HCT116 (cell line): ENCODE measurements around the gene ITIH1.

Experiments used
- EZH2phosphoT487 ChIP-seq: fragments of 200-600 bp; IDR thresholded peaks from 2 replicates; pipeline ENCODE4 v1.6.1; 2018; ENCODE audit warnings: antibody characterized with exemption, borderline replicate concordance
- SRF ChIP-seq: IDR thresholded peaks from 2 replicates; pipeline ENCODE4 v1.6.1; 2012; ENCODE audit warnings: low read depth
- TF ChIP-seq, protein P1 (sequence below), 3 experiments: fragments of 200-600 bp in 1 of 3; sonication (generic) in 1 of 3; IDR thresholded peaks in 2 of 3; conservative IDR thresholded peaks in 1 of 3; 2 replicates each; pipeline ENCODE4 v1.5.1; 2012 to 2017; ENCODE audit warnings: low read depth in 2 of 3, low read length in 2 of 3, antibody characterized with exemption in 1 of 3, borderline replicate concordance in 1 of 3, control low read depth in 1 of 3, mild to moderate bottlenecking in 1 of 3, mixed read lengths in 1 of 3, mixed run types in 1 of 3, moderate library complexity in 1 of 3; ENCODE audit not compliant: insufficient read depth in 1 of 3

DNA sequence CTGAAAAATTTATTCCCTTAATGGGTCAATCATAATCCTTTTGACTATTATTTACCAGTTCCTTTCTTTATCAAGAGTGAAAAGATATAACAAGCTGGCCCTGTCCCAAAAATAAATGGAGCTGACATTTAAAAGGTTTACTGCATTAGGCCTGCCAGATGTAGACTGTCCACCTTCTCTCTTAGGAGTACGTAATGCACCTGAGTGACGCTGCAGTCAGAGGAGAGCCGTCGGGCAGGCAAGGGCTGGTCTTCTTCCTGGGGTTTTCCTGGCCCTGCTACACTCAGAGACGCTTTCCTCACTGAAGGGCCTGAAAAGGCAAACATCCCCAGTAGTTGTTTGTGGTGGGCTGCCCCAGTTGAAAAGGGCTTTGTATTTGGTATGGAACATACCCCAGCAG, 34.2 kb upstream of the ITIH1 start:
- TF ChIP-seq, protein P1, sequence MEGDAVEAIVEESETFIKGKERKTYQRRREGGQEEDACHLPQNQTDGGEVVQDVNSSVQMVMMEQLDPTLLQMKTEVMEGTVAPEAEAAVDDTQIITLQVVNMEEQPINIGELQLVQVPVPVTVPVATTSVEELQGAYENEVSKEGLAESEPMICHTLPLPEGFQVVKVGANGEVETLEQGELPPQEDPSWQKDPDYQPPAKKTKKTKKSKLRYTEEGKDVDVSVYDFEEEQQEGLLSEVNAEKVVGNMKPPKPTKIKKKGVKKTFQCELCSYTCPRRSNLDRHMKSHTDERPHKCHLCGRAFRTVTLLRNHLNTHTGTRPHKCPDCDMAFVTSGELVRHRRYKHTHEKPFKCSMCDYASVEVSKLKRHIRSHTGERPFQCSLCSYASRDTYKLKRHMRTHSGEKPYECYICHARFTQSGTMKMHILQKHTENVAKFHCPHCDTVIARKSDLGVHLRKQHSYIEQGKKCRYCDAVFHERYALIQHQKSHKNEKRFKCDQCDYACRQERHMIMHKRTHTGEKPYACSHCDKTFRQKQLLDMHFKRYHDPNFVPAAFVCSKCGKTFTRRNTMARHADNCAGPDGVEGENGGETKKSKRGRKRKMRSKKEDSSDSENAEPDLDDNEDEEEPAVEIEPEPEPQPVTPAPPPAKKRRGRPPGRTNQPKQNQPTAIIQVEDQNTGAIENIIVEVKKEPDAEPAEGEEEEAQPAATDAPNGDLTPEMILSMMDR (IDR thresholded peaks at IDR 0.05 in 2 of 3, conservative IDR thresholded peaks at IDR 0.05 in 1 of 3; ENCODE audit: borderline replicate concordance in 1 of 3, insufficient read depth in 1 of 3, low read depth in 2 of 3, low read length in 2 of 3), result no peak
- TF ChIP-seq SRF (no peak), EZH2phosphoT487 (no peak)
